Erythroblast (primary cell): ENCODE measurements around the gene IMMP2L.

Experiments used
- DNase-seq, 2 experiments: peaks; one replicate each; lab custom pipeline; 2025; lab: John Stamatoyannopoulos, UW
- GATA1 ChIP-seq: IDR thresholded peaks from 2 replicates; pipeline ENCODE4 v1.6.1; 2011; ENCODE audit warnings: low read depth, mild to moderate bottlenecking, control low read depth, low read length, moderate library complexity
- POLR2A ChIP-seq: IDR thresholded peaks from 2 replicates; pipeline ENCODE4 v1.6.1; 2011; ENCODE audit warnings: mild to moderate bottlenecking, low read length

Gene IMMP2L

DNA sequence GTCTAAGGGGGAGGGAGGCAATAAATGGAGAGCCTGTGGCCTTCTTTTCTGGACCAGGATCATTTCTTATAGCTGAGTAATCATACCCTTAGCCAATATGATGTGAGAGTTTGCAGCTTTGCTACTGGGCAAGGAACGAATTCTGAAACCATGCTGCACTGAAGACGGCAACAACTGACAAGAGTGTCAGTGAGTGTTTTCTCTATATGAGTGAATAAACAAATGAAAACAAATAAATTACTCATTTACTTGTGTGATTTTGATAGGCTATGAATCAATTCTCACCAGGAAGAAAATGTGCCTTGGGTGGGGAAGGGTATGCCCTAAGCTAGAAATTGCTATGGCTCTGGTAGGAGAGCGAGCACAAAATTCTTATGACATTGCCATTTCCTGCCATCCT is 550.8 kb downstream of the IMMP2L start:
- TF ChIP-seq POLR2A (no peak), GATA1 (no peak)
- DNase-seq: no peak

DNA sequence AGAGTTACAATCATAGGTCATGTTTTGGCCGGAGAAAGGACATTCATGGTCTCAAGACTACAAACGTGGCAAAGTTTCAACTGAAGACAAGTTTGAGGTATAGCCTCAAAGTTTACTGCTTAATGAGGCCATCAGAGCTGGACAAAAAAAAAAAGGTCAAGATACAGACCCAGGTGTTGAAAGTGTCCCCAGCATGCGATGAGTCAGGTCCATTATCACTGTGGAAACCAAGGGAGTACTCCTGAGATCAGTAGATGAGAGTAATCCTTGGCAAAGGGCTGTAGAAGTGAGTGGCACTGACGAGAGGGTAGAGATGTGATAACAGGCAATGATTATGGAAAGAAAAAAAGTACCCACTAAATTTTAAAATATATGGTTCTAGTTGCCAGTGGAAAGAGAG is 551.5 kb downstream of the IMMP2L start:
- DNase-seq: no peak
- no peak for TF ChIP-seq POLR2A
- no peak for TF ChIP-seq GATA1

DNA sequence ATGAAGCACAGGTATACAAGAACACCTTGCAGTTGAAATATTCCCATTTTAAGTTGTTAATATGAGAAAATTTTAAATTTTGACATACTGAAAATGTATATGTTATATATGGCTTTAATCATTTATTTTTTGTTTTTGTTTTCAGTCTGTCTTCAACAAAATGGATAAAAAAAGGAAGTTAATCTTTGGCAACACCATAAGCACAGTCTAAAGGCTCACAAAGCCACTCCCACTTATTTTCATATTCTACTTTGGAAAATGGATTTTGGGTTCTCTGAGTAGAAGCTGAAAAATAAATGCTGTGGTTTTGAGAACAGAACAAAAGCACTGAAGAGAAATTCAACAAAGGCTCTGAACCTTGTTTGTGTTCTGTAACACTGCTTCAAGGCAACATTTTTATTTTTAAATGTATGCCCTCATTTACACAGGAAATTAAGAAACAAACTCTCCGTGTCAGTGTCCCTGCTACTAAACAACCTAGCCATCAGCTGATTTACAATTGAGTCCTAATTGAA is 552.7 kb downstream of the IMMP2L start:
- TF ChIP-seq GATA1 (no peak), POLR2A (no peak)
- DNase-seq: no peak

DNA sequence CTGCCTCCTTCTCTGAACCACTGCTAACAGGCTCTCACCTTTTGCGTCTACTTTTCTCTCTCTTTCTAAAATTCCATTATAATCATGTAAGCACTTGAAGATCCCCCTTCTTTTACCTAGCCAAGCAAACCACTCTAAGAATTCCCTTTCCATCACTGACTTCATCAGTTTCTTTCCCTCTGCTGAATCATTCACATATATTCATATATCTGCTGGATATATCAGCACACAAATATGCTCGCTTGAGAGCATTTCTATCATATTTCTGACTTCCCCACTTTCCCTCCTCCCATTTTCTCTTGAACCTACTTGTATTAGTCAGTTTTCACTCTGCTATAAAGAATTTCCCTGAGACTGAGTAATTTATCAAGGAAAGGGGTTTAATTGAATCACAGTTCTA is 555.6 kb downstream of the IMMP2L start:
- TF ChIP-seq GATA1: no peak
- TF ChIP-seq POLR2A: no peak
- DNase-seq: no peak

DNA sequence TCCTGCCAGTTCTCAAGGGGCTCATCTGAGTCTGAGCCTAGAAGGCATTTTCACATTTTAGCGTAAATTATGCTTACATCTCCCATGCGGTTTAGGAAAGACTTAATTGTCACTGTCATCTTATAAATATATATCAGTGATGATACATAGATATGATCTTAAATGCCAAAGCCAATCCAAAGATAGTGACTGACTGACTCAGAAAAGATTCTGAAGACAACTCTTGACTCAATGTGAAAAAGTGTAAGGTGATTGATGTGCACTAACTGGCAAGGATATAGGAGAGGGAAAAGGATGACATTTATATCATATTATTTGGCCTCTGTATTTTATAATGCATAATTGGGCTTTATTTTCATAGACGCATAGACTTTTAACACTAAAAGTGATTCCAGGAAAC is 556.3 kb downstream of the IMMP2L start:
- no peak for DNase-seq
- TF ChIP-seq POLR2A (no peak), GATA1 (no peak)

DNA sequence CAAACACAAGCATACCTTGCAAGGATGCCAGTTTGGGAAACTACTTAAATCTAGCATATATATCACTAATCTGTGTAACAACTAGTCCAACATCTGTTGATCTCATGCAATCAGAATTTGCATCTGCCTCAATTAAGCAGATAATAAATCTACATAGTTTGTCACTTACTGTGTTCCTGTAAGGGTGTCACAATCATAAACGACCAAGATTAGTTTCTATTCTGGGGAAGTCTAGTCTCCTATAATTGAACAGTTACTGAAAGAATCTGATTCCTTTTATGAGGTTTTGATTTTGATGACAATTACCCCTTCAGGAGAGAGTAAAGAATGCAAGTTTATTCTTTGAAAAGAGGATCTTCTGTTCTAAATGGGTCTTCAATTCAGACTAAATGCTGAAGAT is 556.8 kb downstream of the IMMP2L start:
- TF ChIP-seq GATA1 (no peak), POLR2A (no peak)
- no peak for DNase-seq

DNA sequence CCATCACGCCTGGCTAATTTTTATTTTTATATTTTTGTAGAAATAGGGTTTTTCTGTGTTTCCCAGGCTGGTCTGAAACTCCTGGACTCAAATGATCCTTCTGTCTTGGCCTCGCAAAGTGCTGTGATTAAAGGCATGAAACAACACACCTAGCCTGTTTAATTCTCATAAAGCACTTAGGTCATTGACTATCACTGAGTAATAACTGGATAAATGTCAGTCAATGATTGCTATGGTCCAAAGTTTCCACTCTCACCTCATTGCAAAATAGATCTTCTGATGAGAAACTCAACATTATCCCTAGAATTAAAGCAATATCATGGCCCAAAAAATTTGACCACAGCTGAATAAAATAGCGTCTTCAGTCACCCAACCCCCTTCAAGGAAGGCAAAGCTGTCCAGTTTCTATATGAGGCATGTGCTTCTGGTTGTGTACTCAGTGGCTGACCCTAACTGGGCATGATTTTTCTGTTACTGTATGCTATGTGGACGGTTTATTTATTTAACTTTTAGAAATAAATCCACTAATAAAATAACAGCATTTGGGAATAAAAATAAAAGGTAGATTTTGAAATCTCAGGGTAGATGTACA is 557.9 kb downstream of the IMMP2L start:
- TF ChIP-seq GATA1: no peak
- TF ChIP-seq POLR2A: no peak
- no peak for DNase-seq

DNA sequence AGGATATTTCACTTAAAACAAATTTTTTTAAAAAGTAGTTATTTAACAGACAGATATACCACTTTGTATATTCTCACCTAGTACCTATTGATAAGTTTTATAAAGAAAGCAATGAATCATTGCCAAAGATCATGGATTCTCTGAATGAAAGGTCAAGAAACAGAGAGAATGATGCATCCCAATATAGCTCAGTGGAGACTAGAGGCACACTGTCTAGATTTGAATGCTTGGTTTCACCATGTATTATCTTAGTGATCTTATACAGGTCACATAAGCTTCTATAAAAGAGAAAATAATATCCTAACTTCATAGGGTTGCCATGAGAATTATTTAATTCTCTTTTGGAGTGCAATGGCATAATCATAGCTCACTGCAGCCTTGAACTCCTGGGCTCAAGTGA is 558.4 kb downstream of the IMMP2L start:
- no peak for TF ChIP-seq GATA1
- no peak for TF ChIP-seq POLR2A
- DNase-seq: no peak

DNA sequence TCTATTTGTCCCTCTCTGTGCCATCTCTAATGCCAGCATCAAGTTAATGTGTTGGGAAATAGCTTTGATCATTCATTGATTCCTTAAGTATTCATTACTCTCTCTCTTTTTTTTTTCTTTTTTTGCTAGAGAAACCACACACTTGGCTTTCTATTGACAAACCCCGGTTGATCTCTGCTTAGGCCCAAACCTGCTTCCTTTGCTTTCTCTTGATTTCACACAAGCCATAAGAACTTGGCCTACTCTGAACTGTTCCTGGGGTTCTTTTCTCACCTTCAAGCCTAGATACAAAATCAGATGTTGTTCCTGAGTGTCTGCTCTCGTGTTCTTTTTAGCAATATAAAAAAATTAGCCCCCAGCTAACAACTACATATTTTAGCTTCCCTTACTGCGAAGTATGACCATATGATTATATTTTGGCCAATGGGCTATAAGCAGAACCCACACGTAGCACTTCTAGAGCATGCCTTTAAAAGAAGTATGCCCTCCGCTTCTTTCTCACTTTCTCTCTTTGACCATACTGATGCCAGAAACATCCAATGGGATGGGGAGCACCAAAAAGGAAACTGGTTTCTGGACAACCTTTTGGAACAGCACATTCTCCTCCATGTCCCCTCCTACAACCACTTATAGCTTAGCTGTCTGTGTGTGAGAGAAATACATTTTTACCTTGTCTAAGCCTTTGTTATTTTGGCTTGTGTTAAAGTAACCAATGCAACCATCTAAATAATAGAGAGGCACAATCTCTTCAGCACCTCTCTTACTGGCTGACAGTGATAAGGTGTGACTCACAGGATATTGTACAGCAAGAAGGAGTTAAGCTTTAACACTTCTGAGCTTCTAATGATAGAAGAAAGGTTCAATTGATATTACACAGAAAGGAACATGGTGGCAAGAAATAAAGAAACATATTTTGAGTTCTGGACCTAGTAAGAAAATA is 568.0 kb downstream of the IMMP2L start:
- DNase-seq: no peak
- TF ChIP-seq GATA1: no peak
- TF ChIP-seq POLR2A: no peak

DNA sequence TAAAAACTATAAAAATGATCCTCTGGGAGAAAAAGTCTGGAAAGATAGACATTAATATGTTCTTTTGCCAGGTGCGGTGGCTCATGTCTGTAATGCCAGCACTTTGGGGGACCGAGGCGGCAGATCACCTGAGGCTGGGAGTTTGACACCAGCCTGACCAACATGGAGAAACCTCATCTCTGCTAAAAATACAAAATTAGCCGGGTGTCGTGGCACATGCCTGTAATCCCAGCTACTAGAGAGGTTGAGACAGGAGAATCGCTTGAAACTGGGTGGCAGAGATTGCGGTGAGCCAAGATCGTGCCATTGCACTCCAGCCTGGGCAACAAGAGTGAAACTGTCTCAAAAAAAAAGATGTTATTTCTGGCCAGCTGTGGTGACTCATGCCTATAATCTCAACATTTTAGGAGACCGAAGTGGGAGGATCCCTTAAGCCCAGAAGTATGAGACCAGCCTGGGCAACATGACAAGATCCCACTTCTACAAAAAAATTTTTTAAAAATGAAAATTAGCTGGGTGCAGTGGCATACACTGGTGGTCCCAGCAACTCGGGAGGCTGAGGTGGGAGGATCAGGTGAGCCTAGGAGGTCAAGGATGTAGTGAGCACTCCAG is 573.3 kb downstream of the IMMP2L start:
- no peak for TF ChIP-seq POLR2A
- TF ChIP-seq GATA1: no peak
- no peak for DNase-seq

DNA sequence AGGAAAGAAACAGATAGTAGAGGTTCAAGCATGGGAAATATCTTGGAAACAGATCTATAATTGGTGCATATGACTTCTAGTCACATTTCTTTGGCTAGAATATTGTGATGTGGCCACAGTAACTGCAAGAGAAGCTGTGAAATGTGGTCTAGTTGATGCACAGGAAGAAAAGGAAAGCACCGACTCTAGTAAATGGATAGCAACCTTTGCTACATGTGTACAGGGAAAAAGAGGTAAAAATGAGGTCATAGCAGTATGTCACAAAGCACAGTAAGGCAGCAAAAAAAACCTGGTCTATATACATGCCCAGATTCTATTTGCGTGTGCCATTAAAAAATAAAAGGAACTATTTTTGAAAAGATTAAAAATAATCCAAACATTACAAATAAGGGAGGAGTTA is 573.9 kb downstream of the IMMP2L start:
- no peak for TF ChIP-seq GATA1
- TF ChIP-seq POLR2A: no peak

DNA sequence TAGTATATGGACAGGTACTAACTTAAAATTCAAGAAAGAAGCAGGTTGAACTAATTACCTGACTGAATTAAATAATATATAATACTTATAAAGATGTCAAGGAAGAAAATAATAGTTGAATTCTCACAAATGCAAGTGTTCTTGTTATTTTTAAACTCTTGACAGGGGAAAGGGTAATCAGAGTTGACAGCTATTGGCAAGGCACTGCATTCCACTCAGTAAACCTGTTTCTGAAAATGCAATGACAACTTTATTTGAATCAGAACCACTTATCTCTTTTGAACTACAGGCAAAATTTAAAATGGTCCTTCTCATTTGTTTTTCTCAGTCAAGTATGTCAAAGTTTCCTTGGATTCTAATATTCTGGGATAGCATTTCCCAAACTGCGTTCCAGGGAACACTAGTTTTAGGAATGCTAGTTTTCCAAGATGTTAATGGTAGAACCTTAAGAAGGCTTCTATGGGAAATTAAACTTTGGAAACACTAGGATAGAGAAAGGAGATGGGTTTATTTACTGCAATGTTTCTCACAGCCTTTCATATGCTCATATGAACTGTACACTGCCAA is 575.1 kb downstream of the IMMP2L start:
- no peak for DNase-seq
- TF ChIP-seq POLR2A (no peak), GATA1 (no peak)

More for the DNA sequence above, 573.9 kb downstream of the IMMP2L start:
- DNase-seq: no peak

DNA sequence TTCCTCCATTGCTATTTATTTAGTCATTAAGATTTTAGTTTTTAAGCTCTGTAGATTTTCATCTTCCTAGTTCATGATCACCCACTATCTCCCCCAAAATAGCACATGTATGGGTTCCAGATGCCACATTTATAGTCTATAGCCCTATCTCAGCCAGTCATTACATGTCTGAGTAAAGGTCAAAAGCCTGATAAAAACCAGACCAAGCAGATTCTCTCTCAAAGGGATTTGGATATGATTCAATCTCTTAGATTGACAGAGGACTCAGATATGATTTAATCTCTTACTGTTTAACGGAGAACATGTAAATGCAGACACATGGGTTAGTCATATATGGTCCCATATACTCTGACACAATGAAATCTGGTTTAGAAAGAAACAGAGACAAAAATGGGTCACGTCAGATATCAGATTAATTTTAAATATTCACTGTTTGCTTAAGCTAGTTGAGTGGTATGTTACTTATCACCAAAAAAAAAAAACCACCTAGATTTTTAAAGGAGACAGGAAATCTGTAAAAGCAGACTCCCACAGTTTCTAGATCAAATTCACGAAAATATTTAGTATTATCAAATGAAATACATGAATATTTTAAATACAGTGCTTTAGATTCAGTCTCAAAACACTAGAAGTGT is 578.4 kb downstream of the IMMP2L start:
- TF ChIP-seq POLR2A: no peak
- no peak for TF ChIP-seq GATA1
- no peak for DNase-seq
